Loucy (cell line): ENCODE data around the gene PTMA.

Experiments used
- CTCF ChIP-seq: fragments of 200-600 bp; sonication (generic); conservative IDR thresholded peaks from 2 replicates; pipeline ENCODE4 v1.5.1; 2014; ENCODE audit warnings: mild to moderate bottlenecking, antibody characterized with exemption, low read length
- EZH2phosphoT487 ChIP-seq: fragments of 200-600 bp; IDR thresholded peaks from 2 replicates; pipeline ENCODE4 v1.6.1; 2018; ENCODE audit warnings: antibody characterized with exemption, mild to moderate bottlenecking, moderate library complexity, borderline replicate concordance

GRCh38 chr2:231725476-231725875 lies 17.2 kb downstream of the PTMA start:
- TF ChIP-seq CTCF = no peak
- no peak for TF ChIP-seq EZH2phosphoT487
